Endothelial cell of umbilical vein (primary cell): ENCODE data around the gene LAMB1. TPM values are rescaled to one million over a fixed set of nuclear protein-coding genes. Genes with fewer than 3 reads are reported as not detected.
A peak's percentile ranks its signal among the peaks of the same experiment; 100 is the strongest.

Source experiments
- BruUV-seq: library from RNA; stranded (reverse); fragments of 400-500 nt; replicated peaks from 2 replicates; lab custom pipeline; 2021; lab: Mats Ljungman, UMichigan
- CTCF ChIA-PET: fragments of 300-600, 350-600 bp; sonication (Branson Sonifier 250); formaldehyde crosslinking; loops from one replicate; lab custom pipeline; 2021; ENCODE audit warnings: antibody characterized with exemption, inconsistent platforms; lab: Charles Lee
- POLR2A ChIA-PET: fragments of 300-600, 350-600 bp; sonication (Branson Sonifier 250); formaldehyde crosslinking; loops from one replicate; lab custom pipeline; 2021; ENCODE audit warnings: antibody characterized with exemption, inconsistent platforms; lab: Charles Lee
- DNase-seq: peaks from one replicate; pipeline ENCODE4 v3.0.0-alpha.2; 2011; ENCODE audit warnings: low read depth, low spot score
- FAIRE-seq: peaks from 2 replicates; lab custom pipeline; 2011; peaks lifted over from hg19 to GRCh38; lab: Jason Lieb, UNC
- H2AFZ ChIP-seq: 2 replicates; pipeline ENCODE4 v1.6.0; 2012; ENCODE audit warnings: low read depth, low read length, control low read depth, inconsistent platforms
- H3K27ac ChIP-seq: 2 replicates; pipeline ENCODE4 v1.5.1; 2011; ENCODE audit warnings: low read depth, mild to moderate bottlenecking, control low read depth, low read length, moderate library complexity; ENCODE audit not compliant: insufficient read depth
- H3K27me3 ChIP-seq, 2 experiments: 2 replicates each; pipeline versions ENCODE4 v1.6.0 to v1.6.1; 2011; ENCODE audit warnings: low read length in 2 of 2, mixed read lengths in 1 of 2; ENCODE audit not compliant: control insufficient read depth in 2 of 2, insufficient read depth in 2 of 2
- H3K36me3 ChIP-seq, 2 experiments: 2 replicates in 1 of 2; 3 replicates in 1 of 2; pipeline ENCODE4 v1.5.1; 2011; ENCODE audit warnings: low read length in 2 of 2, mild to moderate bottlenecking in 1 of 2, moderate library complexity in 1 of 2; ENCODE audit not compliant: control insufficient read depth in 2 of 2, insufficient read depth in 2 of 2; ENCODE audit errors: extremely low read depth in 1 of 2
- H3K4me1 ChIP-seq: 3 replicates; pipeline ENCODE4 v1.5.1; 2011; ENCODE audit warnings: mild to moderate bottlenecking, low read length; ENCODE audit not compliant: control insufficient read depth, insufficient read depth; ENCODE audit errors: extremely low read depth
- H3K4me2 ChIP-seq: 2 replicates; pipeline ENCODE4 v1.6.1; 2011; ENCODE audit warnings: low read length, control low read depth, mixed read lengths; ENCODE audit not compliant: insufficient read depth
- H3K4me3 ChIP-seq, 3 experiments: fragments of 200-600 bp in 1 of 3; sonication (generic), shearing (Covaris generic) in 1 of 3; replicated peaks in 1 of 3; 2 replicates each; pipeline ENCODE4 v1.5.1; 2011 to 2016; ENCODE audit warnings: control low read depth in 3 of 3, low read length in 3 of 3, mild to moderate bottlenecking in 2 of 3, inconsistent platforms in 1 of 3, low read depth in 1 of 3, moderate library complexity in 1 of 3; ENCODE audit not compliant: insufficient read depth in 1 of 3
- H3K79me2 ChIP-seq: 2 replicates; pipeline ENCODE4 v1.6.0; 2012; ENCODE audit warnings: low read length, inconsistent platforms; ENCODE audit not compliant: control insufficient read depth, insufficient read depth
- H3K9ac ChIP-seq: replicated peaks from 2 replicates; pipeline ENCODE3; 2011; ENCODE audit warnings: low read length, control low read depth; ENCODE audit not compliant: insufficient read depth; ENCODE audit errors: extremely low read depth
- H3K9me1 ChIP-seq: replicated peaks from 3 replicates; pipeline ENCODE4 v1.6.0; 2011; ENCODE audit warnings: mild to moderate bottlenecking, low read length; ENCODE audit not compliant: control insufficient read depth, insufficient read depth; ENCODE audit errors: extremely low read depth
- H3K9me3 ChIP-seq: replicated peaks from 2 replicates; pipeline ENCODE4 v1.5.1; 2012; ENCODE audit warnings: low read length, inconsistent platforms; ENCODE audit not compliant: control insufficient read depth, insufficient read depth
- H4K20me1 ChIP-seq: replicated peaks from 2 replicates; pipeline ENCODE3; 2011; ENCODE audit warnings: mild to moderate bottlenecking, low read length; ENCODE audit not compliant: control insufficient read depth, insufficient read depth; ENCODE audit errors: extremely low read depth
- EZH2 ChIP-seq: IDR thresholded peaks from 2 replicates; pipeline ENCODE4 v1.6.1; 2012; ENCODE audit warnings: borderline replicate concordance, low read depth, mild to moderate bottlenecking, moderate library complexity, low read length, inconsistent platforms; ENCODE audit not compliant: severe bottlenecking
- FOS ChIP-seq: IDR thresholded peaks from 2 replicates; pipeline ENCODE4 v1.6.1; 2011; ENCODE audit warnings: mild to moderate bottlenecking, low read length, moderate library complexity, borderline replicate concordance; ENCODE audit not compliant: insufficient read depth
- GATA2 ChIP-seq: IDR thresholded peaks from 2 replicates; pipeline ENCODE4 v1.7.0; 2011; ENCODE audit warnings: low read depth, mild to moderate bottlenecking, moderate library complexity, mixed read lengths, low read length; ENCODE audit not compliant: insufficient read length, insufficient read depth
- JUN ChIP-seq: IDR thresholded peaks from 2 replicates; pipeline ENCODE4 v1.6.1; 2011; ENCODE audit warnings: borderline replicate concordance, low read depth; ENCODE audit not compliant: insufficient read length, insufficient read depth
- MYC ChIP-seq: IDR thresholded peaks from one replicate; pipeline ENCODE4 v1.6.1; 2011; ENCODE audit warnings: mild to moderate bottlenecking, low read depth, low read length
- POLR2A ChIP-seq: IDR thresholded peaks from 2 replicates; pipeline ENCODE4 v1.6.1; 2012; ENCODE audit warnings: low read depth, mild to moderate bottlenecking, control low read depth, low read length
- POLR2AphosphoS5 ChIP-seq: IDR thresholded peaks from 2 replicates; pipeline ENCODE4 v1.6.1; 2012; ENCODE audit warnings: low read depth, mild to moderate bottlenecking, control low read depth, low read length, moderate library complexity; ENCODE audit not compliant: insufficient read depth
- dilution Hi-C: fragments of 300-500 bp; cut with MboI; formaldehyde crosslinking; loops from one replicate; pipeline ENCODE4 v1.15.0; 2019; ENCODE audit warnings: low sequenced_read_pairs; ENCODE audit not compliant: extremely low pct_ligation_motif_present
- intact Hi-C: fragments of 100-400 bp; cut with micrococcal nuclease; formaldehyde crosslinking; loops from one replicate; pipeline ENCODE4 v1.10.0; 2022
- polyA plus RNA-seq, 4 experiments: library from polyadenylated mRNA; depleted of rRNA in 3 of 4; stranded (reverse) in 3 of 4; unstranded in 1 of 4; fragments of >200 nt; gene quantifications; 2 replicates each; pipeline versions ENCODE4 v1.2.1 to v1.2.3, GENCODE V29; 2011 to 2012; ENCODE audit warnings: missing spikeins in 1 of 4
- total RNA-seq: library from RNA; stranded (reverse); gene quantifications from 2 replicates; pipeline ENCODE4 v1.2.3, GENCODE V29; 2021
- TF ChIP-seq, protein P1 (sequence below), 2 donors: IDR thresholded peaks; 1 replicate in 1 of 2; 2 replicates in 1 of 2; pipeline ENCODE4 v1.5.1; 2011; ENCODE audit warnings: low read length in 2 of 2, mild to moderate bottlenecking in 2 of 2, moderate library complexity in 2 of 2, control low read depth in 1 of 2, inconsistent platforms in 1 of 2, low read depth in 1 of 2; ENCODE audit not compliant: insufficient read depth in 1 of 2; ENCODE audit errors: extremely low read depth in 1 of 2
- TF ChIP-seq, protein P2 (sequence below): IDR thresholded peaks from 2 replicates; pipeline ENCODE4 v1.6.1; 2011; ENCODE audit not compliant: insufficient read depth, insufficient read length

LAMB1 gene
- total and polyA plus RNA-seq, 2 donors (not counting 3 experiments of a cell fraction or from before 2014, with no cell fraction given): 588 to 703 TPM

GRCh38 chr7:107874605-107875446 is 128.1 kb downstream of the LAMB1 start:
- Histone ChIP-seq H3K9ac (no peak overlapping the region), H3K27me3 (peaks cover 5 to 7% of the 10 kb centered on the region in 2 experiments), H3K4me3 (no peak overlapping the region), H2AFZ (no peak overlapping the region), H3K27ac (no peak overlapping the region), H4K20me1 (no peaks in the 10 kb centered on the region), H3K36me3 (no peaks in the 10 kb centered on the region), H3K9me1 (no peaks in the 10 kb centered on the region), H3K4me2 (no peak overlapping the region), H3K9me3 (no peaks in the 10 kb centered on the region), H3K4me1 (peaks cover 2% of the 10 kb centered on the region), H3K79me2 (no peaks in the 10 kb centered on the region)
- CTCF ChIA-PET: interaction anchor here (0.5 to 6.9 kb wide), 109 partner anchors 8 to 929 kb away, joined by 3 to 201 read pairs (median 4); partner anchors contain the start of genes CBLL1, COG5, DLD and DUS4L
- dilution Hi-C loops: no loop called here
- POLR2A ChIA-PET: interaction anchor here (0.8 kb wide), 1 partner anchor 131 kb away, joined by 3 read pairs; the partner anchor contains the start of gene CBLL1
- FAIRE-seq (peak; percentile 89), DNase-seq (peak; percentile 77)
- TF ChIP-seq, protein P1, sequence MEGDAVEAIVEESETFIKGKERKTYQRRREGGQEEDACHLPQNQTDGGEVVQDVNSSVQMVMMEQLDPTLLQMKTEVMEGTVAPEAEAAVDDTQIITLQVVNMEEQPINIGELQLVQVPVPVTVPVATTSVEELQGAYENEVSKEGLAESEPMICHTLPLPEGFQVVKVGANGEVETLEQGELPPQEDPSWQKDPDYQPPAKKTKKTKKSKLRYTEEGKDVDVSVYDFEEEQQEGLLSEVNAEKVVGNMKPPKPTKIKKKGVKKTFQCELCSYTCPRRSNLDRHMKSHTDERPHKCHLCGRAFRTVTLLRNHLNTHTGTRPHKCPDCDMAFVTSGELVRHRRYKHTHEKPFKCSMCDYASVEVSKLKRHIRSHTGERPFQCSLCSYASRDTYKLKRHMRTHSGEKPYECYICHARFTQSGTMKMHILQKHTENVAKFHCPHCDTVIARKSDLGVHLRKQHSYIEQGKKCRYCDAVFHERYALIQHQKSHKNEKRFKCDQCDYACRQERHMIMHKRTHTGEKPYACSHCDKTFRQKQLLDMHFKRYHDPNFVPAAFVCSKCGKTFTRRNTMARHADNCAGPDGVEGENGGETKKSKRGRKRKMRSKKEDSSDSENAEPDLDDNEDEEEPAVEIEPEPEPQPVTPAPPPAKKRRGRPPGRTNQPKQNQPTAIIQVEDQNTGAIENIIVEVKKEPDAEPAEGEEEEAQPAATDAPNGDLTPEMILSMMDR (IDR thresholded peaks at IDR 0.05; ENCODE audit: extremely low read depth in 1 of 2, insufficient read depth in 1 of 2, low read depth in 1 of 2, low read length in 2 of 2): peak; percentile 56 to 59
- TF ChIP-seq GATA2: peak; percentile 79
- TF ChIP-seq POLR2A: no peak
- intact Hi-C loops: loop anchor here (1.0 kb wide), 2 partner anchors 132 to 412 kb away; no protein-coding TSS in a partner anchor
- no TSS peak for BruUV-seq

DNA sequence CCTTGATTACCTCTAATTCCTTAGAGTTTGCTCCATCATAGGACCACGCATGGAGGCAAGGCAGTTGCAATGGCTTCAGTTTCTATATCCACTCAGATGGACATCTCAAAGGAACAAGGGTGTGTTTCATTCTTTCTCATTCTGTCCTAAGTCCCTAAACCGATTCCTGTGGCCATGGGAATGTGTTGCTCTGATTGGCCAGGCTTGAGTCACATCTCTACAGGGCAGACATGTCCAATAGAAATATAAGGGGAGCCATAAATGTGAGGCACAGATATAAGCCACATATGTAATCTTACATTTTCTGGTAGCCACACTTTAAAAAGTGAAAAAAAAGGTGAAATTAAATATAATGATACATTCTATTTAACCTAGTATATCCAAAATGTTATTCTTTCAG is 128.8 kb downstream of the LAMB1 start:
- H3K9me3 ChIP-seq: no peaks in the 10 kb centered on the region
- peaks cover 5 to 7% of the 10 kb centered on the region in 2 experiments for H3K27me3 ChIP-seq
- no peak for FAIRE-seq
- H3K27ac ChIP-seq: no peak overlapping the region
- no peak for TF ChIP-seq FOS
- TF ChIP-seq POLR2AphosphoS5: no peak
- TF ChIP-seq, protein P1 (IDR thresholded peaks at IDR 0.05; ENCODE audit: extremely low read depth in 1 of 2, insufficient read depth in 1 of 2, low read depth in 1 of 2, low read length in 2 of 2): no peak
- TF ChIP-seq POLR2A: no peak
- TF ChIP-seq, protein P2, sequence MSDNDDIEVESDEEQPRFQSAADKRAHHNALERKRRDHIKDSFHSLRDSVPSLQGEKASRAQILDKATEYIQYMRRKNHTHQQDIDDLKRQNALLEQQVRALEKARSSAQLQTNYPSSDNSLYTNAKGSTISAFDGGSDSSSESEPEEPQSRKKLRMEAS: no peak
- TF ChIP-seq MYC: no peak
- no peak for TF ChIP-seq EZH2
- TF ChIP-seq JUN: no peak
- TF ChIP-seq GATA2: no peak
- intact Hi-C loops: loop anchor here (1.0 kb wide), 2 partner anchors 131 to 411 kb away; no protein-coding TSS in a partner anchor
- no peaks in the 10 kb centered on the region for H3K79me2 ChIP-seq
- H3K36me3 ChIP-seq: no peaks in the 10 kb centered on the region
- H3K4me3 ChIP-seq: no peak overlapping the region
- H3K9me1 ChIP-seq: no peaks in the 10 kb centered on the region
- no peak overlapping the region for H3K9ac ChIP-seq
- peaks cover under 1% of the 10 kb centered on the region for H3K4me1 ChIP-seq
- H4K20me1 ChIP-seq: no peaks in the 10 kb centered on the region
- no peak overlapping the region for H3K4me2 ChIP-seq
- BruUV-seq: no TSS peak
- ChIA-PET POLR2A (no interaction called here), CTCF (interaction anchor here (0.9 to 6.9 kb wide), 35 partner anchors 9 to 927 kb away, joined by 3 to 201 read pairs (median 5); partner anchors contain the start of gene CBLL1)
- no peak overlapping the region for H2AFZ ChIP-seq
- dilution Hi-C loops: no loop called here
- DNase-seq: no peak
